Stimulated activated CD4-positive, alpha-beta T cell treated with anti-CD3 and anti-CD28 coated beads, Interleukin-15, amount 100 ng/mL, for 1 hour (primary cell): ENCODE results near the gene CDH2.

Experiments used
- DNase-seq, 2 donors: peaks; one replicate each; pipeline ENCODE4 v3.0.0-alpha.2; 2020; ENCODE audit warnings: low read depth in 1 of 2, low spot score in 1 of 2

CDH2 gene

GRCh38 chr18:28088477-28088876 lies 88.5 kb downstream of the CDH2 start:
- DNase-seq, result no peak

GRCh38 chr18:28086670-28087552 lies 90.0 kb downstream of the CDH2 start:
- no peak for DNase-seq

- no peak for DNase-seq
Measured at GRCh38 chr18:28081516-28081915, 95.4 kb downstream of the CDH2 start.

- no peak for DNase-seq
Measured at GRCh38 chr18:28080876-28081300, 96.0 kb downstream of the CDH2 start.

GRCh38 chr18:28079883-28080282 lies 97.0 kb downstream of the CDH2 start:
- DNase-seq, result no peak

GRCh38 chr18:28078849-28079248 lies 98.1 kb downstream of the CDH2 start:
- DNase-seq, result no peak

GRCh38 chr18:28078298-28078697 lies 98.6 kb downstream of the CDH2 start:
- no peak for DNase-seq

- no peak for DNase-seq
Measured at GRCh38 chr18:28075501-28075900, 101.4 kb downstream of the CDH2 start.

- DNase-seq, result no peak
Measured at GRCh38 chr18:28074076-28074475, 102.9 kb downstream of the CDH2 start.

GRCh38 chr18:28073658-28074057 lies 103.3 kb downstream of the CDH2 start:
- DNase-seq, result no peak

- DNase-seq, result no peak
Measured at GRCh38 chr18:28071199-28071598, 105.7 kb downstream of the CDH2 start.

- DNase-seq, result no peak
Measured at GRCh38 chr18:28068207-28068606, 108.7 kb downstream of the CDH2 start.

GRCh38 chr18:28067346-28067745 lies 109.6 kb downstream of the CDH2 start:
- DNase-seq, result no peak

- no peak for DNase-seq
Measured at GRCh38 chr18:28065793-28066186, 111.1 kb downstream of the CDH2 start.

- DNase-seq, result no peak
Measured at GRCh38 chr18:28065031-28065792, 111.7 kb downstream of the CDH2 start.

GRCh38 chr18:28063926-28064325 lies 113.0 kb downstream of the CDH2 start:
- DNase-seq, result no peak

GRCh38 chr18:28063271-28063761 lies 113.6 kb downstream of the CDH2 start:
- no peak for DNase-seq

- no peak for DNase-seq
Measured at GRCh38 chr18:28062443-28062842, 114.5 kb downstream of the CDH2 start.

- no peak for DNase-seq
Measured at GRCh38 chr18:28059861-28060260, 117.1 kb downstream of the CDH2 start.

GRCh38 chr18:28050545-28050944 lies 126.4 kb downstream of the CDH2 start:
- DNase-seq, result no peak

GRCh38 chr18:28048612-28049011 lies 128.3 kb downstream of the CDH2 start:
- no peak for DNase-seq

GRCh38 chr18:28045880-28046279 lies 131.1 kb downstream of the CDH2 start:
- no peak for DNase-seq
